HCT116 (cell line): ENCODE data around the gene RHBDD3. TPM values are rescaled to one million over a fixed set of nuclear protein-coding genes. Genes with fewer than 3 reads are reported as not detected.

Experiments used
- ATAC-seq: fragments of 200-7000 bp; cut with Tn5 transposase; 2 replicates; pipeline ENCODE4 v1.9.1; 2020; ENCODE audit warnings: mild to moderate bottlenecking, moderate library complexity
- BruUV-seq: library from RNA; stranded (reverse); fragments of 400-500 nt; replicated peaks from 2 replicates; lab custom pipeline; 2021; lab: Mats Ljungman, UMichigan
- CTCF ChIA-PET: fragments of 300-600 bp; sonication (Branson Sonifier 250); formaldehyde crosslinking; loops from one replicate; lab custom pipeline; 2021; ENCODE audit warnings: antibody characterized with exemption; lab: Charles Lee
- POLR2A ChIA-PET: fragments of 300-600, 350-600 bp; sonication (Branson Sonifier 250); formaldehyde crosslinking; loops from one replicate; lab custom pipeline; 2021; ENCODE audit warnings: antibody characterized with exemption; lab: Charles Lee
- RAD21 ChIA-PET, 2 experiments: fragments of 300-600 bp; sonication (Branson Sonifier 250); formaldehyde crosslinking; loops; one replicate each; lab custom pipeline; 2023; ENCODE audit warnings: low total read pairs in 2 of 2; ENCODE audit not compliant: uncharacterized antibody in 2 of 2, unreplicated experiment in 2 of 2, low non-redundant PET in 1 of 2; lab: Charles Lee
- DNase-seq: peaks from one replicate; pipeline ENCODE4 v3.0.0-alpha.2; 2010; ENCODE audit warnings: low read depth, low spot score
- H2AFZ ChIP-seq: fragments of 200-600 bp; shearing (Covaris generic), sonication (generic); 2 replicates; pipeline ENCODE4 v1.6.1; 2017; ENCODE audit warnings: low read depth, mixed run types, mixed read lengths, antibody characterized with exemption, low read length; ENCODE audit not compliant: poor library complexity, severe bottlenecking
- H3K27ac ChIP-seq: 2 replicates; pipeline ENCODE4 v1.5.1; 2012; ENCODE audit warnings: low read depth, low read length
- H3K27me3 ChIP-seq: fragments of 200-600 bp; sonication (generic); 2 replicates; pipeline ENCODE4 v1.6.1; 2016; ENCODE audit warnings: mixed run types, low read length, mixed read lengths; ENCODE audit not compliant: insufficient read depth
- H3K36me3 ChIP-seq, 2 experiments: fragments of 200-500 bp in 1 of 2; fragments of 200-600 bp in 1 of 2; sonication (Bioruptor generic) in 1 of 2; sonication (generic) in 1 of 2; 2 replicates each; pipeline versions ENCODE4 v1.5.1 to v1.6.1; 2014 to 2016; ENCODE audit warnings: low read length in 2 of 2, inconsistent platforms in 1 of 2, mixed read lengths in 1 of 2, mixed run types in 1 of 2; ENCODE audit not compliant: insufficient read depth in 2 of 2, control insufficient read depth in 1 of 2
- H3K4me1 ChIP-seq, 2 experiments: fragments of 200-600 bp in 1 of 2; sonication (generic) in 1 of 2; 2 replicates each; pipeline versions ENCODE4 v1.5.1 to v1.6.1; 2012 to 2017; ENCODE audit warnings: low read length in 2 of 2, inconsistent platforms in 1 of 2, mild to moderate bottlenecking in 1 of 2, mixed read lengths in 1 of 2, mixed run types in 1 of 2, moderate library complexity in 1 of 2; ENCODE audit not compliant: insufficient read depth in 2 of 2, control insufficient read depth in 1 of 2
- H3K4me2 ChIP-seq: fragments of 200-600 bp; sonication (generic); 2 replicates; pipeline ENCODE4 v1.6.1; 2017; ENCODE audit warnings: mixed run types, low read length, mixed read lengths
- H3K4me3 ChIP-seq, 2 experiments: fragments of 200-600 bp in 1 of 2; sonication (generic) in 1 of 2; replicated peaks in 1 of 2; 2 replicates each; pipeline ENCODE4 v1.5.1; 2011 to 2016; ENCODE audit warnings: low read length in 2 of 2, control low read depth in 1 of 2, low read depth in 1 of 2, mild to moderate bottlenecking in 1 of 2, mixed read lengths in 1 of 2, mixed run types in 1 of 2
- H3K79me2 ChIP-seq: fragments of 200-600 bp; sonication (generic); 2 replicates; pipeline ENCODE4 v1.6.1; 2017; ENCODE audit warnings: mild to moderate bottlenecking, mixed run types, low read length, moderate library complexity, mixed read lengths; ENCODE audit not compliant: insufficient read depth
- H3K9ac ChIP-seq: fragments of 200-600 bp; sonication (generic); 2 replicates; pipeline ENCODE4 v1.6.1; 2016; ENCODE audit warnings: low read length, mixed read lengths
- H3K9me2 ChIP-seq: fragments of 200-600 bp; sonication (generic), shearing (Covaris generic); 2 replicates; pipeline ENCODE4 v1.6.1; 2017; ENCODE audit warnings: mixed run types, mild to moderate bottlenecking, moderate library complexity; ENCODE audit not compliant: insufficient read depth
- H3K9me3 ChIP-seq, 2 experiments: fragments of 200-500 bp in 1 of 2; fragments of 200-600 bp in 1 of 2; sonication (Bioruptor generic) in 1 of 2; sonication (generic) in 1 of 2; 2 replicates each; pipeline ENCODE4 v1.6.1; 2014 to 2017; ENCODE audit warnings: low read length in 2 of 2, mixed read lengths in 2 of 2, inconsistent platforms in 1 of 2, low read depth in 1 of 2, mild to moderate bottlenecking in 1 of 2, mixed run types in 1 of 2, moderate library complexity in 1 of 2; ENCODE audit not compliant: control insufficient read depth in 1 of 2, insufficient read depth in 1 of 2
- H4K20me1 ChIP-seq: fragments of 200-600 bp; sonication (generic), shearing (Covaris generic); 2 replicates; pipeline ENCODE4 v1.6.1; 2017; ENCODE audit warnings: mixed run types, mild to moderate bottlenecking, moderate library complexity; ENCODE audit not compliant: insufficient read depth
- ATF3 ChIP-seq: IDR thresholded peaks from 2 replicates; pipeline ENCODE4 v1.6.1; 2012
- CBX3 ChIP-seq: IDR thresholded peaks from 2 replicates; pipeline ENCODE4 v1.6.1; 2012; ENCODE audit warnings: low read depth
- CEBPB ChIP-seq: IDR thresholded peaks from 2 replicates; pipeline ENCODE4 v1.6.1; 2012; ENCODE audit warnings: low read depth
- CTCF ChIP-seq, 3 experiments: fragments of 200-600 bp in 1 of 3; sonication (generic) in 1 of 3; IDR thresholded peaks in 2 of 3; conservative IDR thresholded peaks in 1 of 3; 2 replicates each; pipeline ENCODE4 v1.5.1; 2012 to 2017; ENCODE audit warnings: low read depth in 2 of 3, low read length in 2 of 3, antibody characterized with exemption in 1 of 3, borderline replicate concordance in 1 of 3, control low read depth in 1 of 3, mild to moderate bottlenecking in 1 of 3, mixed read lengths in 1 of 3, mixed run types in 1 of 3, moderate library complexity in 1 of 3; ENCODE audit not compliant: insufficient read depth in 1 of 3
- ELF1 ChIP-seq: IDR thresholded peaks from 2 replicates; pipeline ENCODE4 v1.6.1; 2012; ENCODE audit warnings: low read depth, borderline replicate concordance
- EZH2 ChIP-seq: fragments of 200-600 bp; sonication (generic); IDR thresholded peaks from 2 replicates; pipeline ENCODE4 v1.6.1; 2017; ENCODE audit warnings: antibody characterized with exemption, mixed run types
- MAX ChIP-seq: IDR thresholded peaks from 2 replicates; pipeline ENCODE4 v1.6.1; 2012
- POLR2A ChIP-seq: IDR thresholded peaks from 2 replicates; pipeline ENCODE4 v1.7.0; 2011; ENCODE audit warnings: borderline replicate concordance; ENCODE audit not compliant: insufficient read depth, insufficient read length; ENCODE audit errors: extremely low read depth
- RAD21 ChIP-seq: IDR thresholded peaks from 2 replicates; pipeline ENCODE4 v1.6.1; 2012; ENCODE audit warnings: low read depth, mild to moderate bottlenecking
- SRF ChIP-seq: IDR thresholded peaks from 2 replicates; pipeline ENCODE4 v1.6.1; 2012; ENCODE audit warnings: low read depth
- YY1 ChIP-seq: IDR thresholded peaks from 2 replicates; pipeline ENCODE4 v1.6.1; 2011; ENCODE audit warnings: low read length, low read depth, moderate library complexity, mild to moderate bottlenecking; ENCODE audit not compliant: insufficient replicate concordance; ENCODE audit errors: extremely low read depth
- intact Hi-C: fragments of 100-400 bp; cut with micrococcal nuclease; formaldehyde crosslinking; loops from 2 replicates; pipeline ENCODE4 v1.10.0; 2022
- total RNA-seq: library from RNA; stranded (reverse); gene quantifications from one replicate; pipeline ENCODE4 v1.2.1, GENCODE V29; 2021; ENCODE audit not compliant: unreplicated experiment

The RHBDD3 gene
- total RNA-seq, 1 experiment from 2014 or later = 30.2 TPM

GRCh38 chr22:29245626-29246385 lies 22.0 kb downstream of the RHBDD3 start:
- ChIA-PET RAD21 (interaction anchor here (0.6 to 1.3 kb wide), 6 partner anchors 42 to 645 kb away, joined by 3 to 7 read pairs (median 4); no protein-coding TSS in a partner anchor), CTCF (interaction anchor here (0.6 to 2.0 kb wide), 15 partner anchors 9 to 649 kb away, joined by 3 to 23 read pairs (median 4); partner anchors contain the start of gene EMID1), POLR2A (no interaction called here)
- no peak overlapping the region for H3K4me2 ChIP-seq
- no peak overlapping the region for H3K4me3 ChIP-seq
- intact Hi-C loops = loop anchor here (1.0 to 10.0 kb wide), 5 partner anchors 91 to 644 kb away; no protein-coding TSS in a partner anchor
- no TSS peak for BruUV-seq
- no peak overlapping the region for H3K9ac ChIP-seq
- no peaks in the 10 kb centered on the region for H3K36me3 ChIP-seq
- H3K27me3 ChIP-seq = no peaks in the 10 kb centered on the region
- H3K9me2 ChIP-seq = no peaks in the 10 kb centered on the region
- TF ChIP-seq CBX3 (no peak), MAX (no peak), YY1 (no peak), ATF3 (no peak), ELF1 (no peak), POLR2A (no peak), RAD21 (peak; percentile 85), SRF (no peak), CEBPB (no peak), EZH2 (no peak), CTCF (IDR thresholded peaks at IDR 0.05 in 2 of 3, conservative IDR thresholded peaks at IDR 0.05 in 1 of 3; ENCODE audit: borderline replicate concordance in 1 of 3, insufficient read depth in 1 of 3, low read depth in 2 of 3, low read length in 2 of 3) (peak; percentile 59 to 99 (median 94))
- H3K4me1 ChIP-seq = no peaks in the 10 kb centered on the region
- no peaks in the 10 kb centered on the region for H4K20me1 ChIP-seq
- H3K27ac ChIP-seq = no peak overlapping the region
- ATAC-seq = peak; percentile 100
- DNase-seq = peak; percentile 34
- H2AFZ ChIP-seq = no peak overlapping the region
- peaks cover 0 to 4% of the 10 kb centered on the region in 2 experiments; a peak in 2 of 4 replicates for H3K9me3 ChIP-seq
- H3K79me2 ChIP-seq = no peaks in the 10 kb centered on the region
